ENCODE measurements around the gene APOB.

Gene APOB

GRCh38 chr2:21035974-21036707, 7.7 kb downstream of the APOB start:
- no peak for TF ChIP-seq ZFX (IDR thresholded peaks at IDR 0.05; ENCODE audit: borderline replicate concordance)
- no peak for TF ChIP-seq CTCF (IDR thresholded peaks at IDR 0.05)
- H3K27ac ChIP-seq: no peak overlapping the region

- TF ChIP-seq ZFX (IDR thresholded peaks at IDR 0.05; ENCODE audit: borderline replicate concordance) (no peak), CTCF (IDR thresholded peaks at IDR 0.05) (no peak)
- H3K27ac ChIP-seq: no peak overlapping the region
Observed at GRCh38 chr2:21035282-21035973, 8.4 kb downstream of the APOB start.

- TF ChIP-seq ZFX (IDR thresholded peaks at IDR 0.05; ENCODE audit: borderline replicate concordance): no peak
- TF ChIP-seq CTCF (IDR thresholded peaks at IDR 0.05): no peak
- H3K27ac ChIP-seq: no peak overlapping the region
Observed at GRCh38 chr2:21034972-21035279, 8.9 kb downstream of the APOB start.

- TF ChIP-seq CTCF (IDR thresholded peaks at IDR 0.05) (no peak), ZFX (IDR thresholded peaks at IDR 0.05; ENCODE audit: borderline replicate concordance) (no peak)
- no peak overlapping the region for H3K27ac ChIP-seq
Observed at GRCh38 chr2:21034156-21034971, 9.5 kb downstream of the APOB start.

- TF ChIP-seq ZFX (IDR thresholded peaks at IDR 0.05; ENCODE audit: borderline replicate concordance) (no peak), CTCF (IDR thresholded peaks at IDR 0.05) (no peak)
- H3K27ac ChIP-seq: no peak overlapping the region
Observed at GRCh38 chr2:21033237-21034155, 10.4 kb downstream of the APOB start.

GRCh38 chr2:21032338-21033236, 11.3 kb downstream of the APOB start:
- TF ChIP-seq CTCF (IDR thresholded peaks at IDR 0.05) (no peak), ZFX (IDR thresholded peaks at IDR 0.05; ENCODE audit: borderline replicate concordance) (no peak)
- no peak overlapping the region for H3K27ac ChIP-seq
